Astrocyte (in vitro differentiated cells and primary cell): Measurements from ENCODE around the gene CD53. TPM values are rescaled to one million over a fixed set of nuclear protein-coding genes. Genes with fewer than 3 reads are reported as not detected.

Experiments used
- DNase-seq: peaks from one replicate; pipeline ENCODE4 v3.0.0-alpha.2; 2010; ENCODE audit warnings: low read depth
- FAIRE-seq: peaks from 2 replicates; lab custom pipeline; 2011; peaks lifted over from hg19 to GRCh38; lab: Jason Lieb, UNC
- H2AFZ ChIP-seq: 2 replicates; pipeline ENCODE4 v1.6.0; 2012; ENCODE audit warnings: low read depth, low read length, inconsistent platforms
- H3K27ac ChIP-seq: 2 replicates; pipeline ENCODE4 v1.5.1; 2011; ENCODE audit warnings: low read depth, low read length, inconsistent platforms
- H3K27me3 ChIP-seq: 2 replicates; pipeline ENCODE4 v1.6.0; 2011; ENCODE audit warnings: low read length, inconsistent platforms; ENCODE audit not compliant: insufficient read depth
- H3K36me3 ChIP-seq: 2 replicates; pipeline ENCODE4 v1.5.1; 2011; ENCODE audit warnings: low read length, inconsistent platforms; ENCODE audit not compliant: insufficient read depth
- H3K4me1 ChIP-seq: 2 replicates; pipeline ENCODE4 v1.5.1; 2011; ENCODE audit warnings: low read length, inconsistent platforms; ENCODE audit not compliant: insufficient read depth
- H3K4me2 ChIP-seq: 2 replicates; pipeline ENCODE4 v1.6.0; 2012; ENCODE audit warnings: low read length, inconsistent platforms
- H3K4me3 ChIP-seq: 2 replicates; pipeline ENCODE4 v1.5.1; 2011; ENCODE audit warnings: low read depth, mild to moderate bottlenecking, low read length, inconsistent platforms; ENCODE audit not compliant: insufficient read depth
- H3K79me2 ChIP-seq: 2 replicates; pipeline ENCODE4 v1.6.0; 2012; ENCODE audit warnings: mild to moderate bottlenecking, low read length, inconsistent platforms; ENCODE audit not compliant: insufficient read depth
- H3K9ac ChIP-seq: 2 replicates; pipeline ENCODE4 v1.6.0; 2012; ENCODE audit warnings: mild to moderate bottlenecking, low read length, inconsistent platforms
- H3K9me3 ChIP-seq: 2 replicates; pipeline ENCODE4 v1.5.1; 2012; ENCODE audit warnings: low read depth, mild to moderate bottlenecking, low read length, inconsistent platforms; ENCODE audit not compliant: insufficient read depth
- H4K20me1 ChIP-seq: 2 replicates; pipeline ENCODE4 v1.6.0; 2012; ENCODE audit warnings: low read length, inconsistent platforms; ENCODE audit not compliant: insufficient read depth
- H3K27ac Mint-ChIP-seq: one replicate; pipeline ENCODE4 v1.8.0; 2021; ENCODE audit warnings: mild to moderate bottlenecking, mixed read lengths; ENCODE audit not compliant: unreplicated experiment
- H3K27me3 Mint-ChIP-seq: one replicate; pipeline ENCODE4 v1.8.0; 2021; ENCODE audit warnings: low read depth, mixed read lengths; ENCODE audit not compliant: unreplicated experiment
- H3K36me3 Mint-ChIP-seq: one replicate; pipeline ENCODE4 v1.8.0; 2021; ENCODE audit warnings: low read depth, mixed read lengths; ENCODE audit not compliant: unreplicated experiment
- H3K4me1 Mint-ChIP-seq: one replicate; pipeline ENCODE4 v1.8.0; 2021; ENCODE audit warnings: low read depth, mixed read lengths; ENCODE audit not compliant: unreplicated experiment
- H3K4me3 Mint-ChIP-seq: one replicate; pipeline ENCODE4 v1.8.0; 2021; ENCODE audit warnings: mild to moderate bottlenecking, moderate library complexity, mixed read lengths; ENCODE audit not compliant: unreplicated experiment
- H3K9me3 Mint-ChIP-seq: one replicate; pipeline ENCODE4 v1.8.0; 2021; ENCODE audit warnings: mild to moderate bottlenecking, mixed read lengths; ENCODE audit not compliant: unreplicated experiment
- CTCF ChIP-seq: IDR thresholded peaks from 2 replicates; pipeline ENCODE4 v1.5.1; 2011; ENCODE audit warnings: low read depth, mild to moderate bottlenecking, inconsistent platforms, low read length, moderate library complexity; ENCODE audit not compliant: insufficient read depth
- EZH2 ChIP-seq: IDR thresholded peaks from 2 replicates; pipeline ENCODE4 v1.6.1; 2012; ENCODE audit warnings: mild to moderate bottlenecking, low read length, inconsistent platforms; ENCODE audit not compliant: insufficient read depth
- total RNA-seq: library from RNA; stranded (reverse); gene quantifications from 2 replicates; pipeline ENCODE4 v1.2.1, GENCODE V29; 2021

The CD53 gene
- total RNA-seq, 1 donor from 2014 or later = not detected

- H2AFZ ChIP-seq = no peak overlapping the region
- no peaks in the 10 kb centered on the region for H3K79me2 ChIP-seq
- H4K20me1 ChIP-seq = no peaks in the 10 kb centered on the region
- no peaks in the 10 kb centered on the region for H3K36me3 ChIP-seq
- Mint-ChIP-seq H3K27ac (no peak overlapping the region), H3K9me3 (no peaks in the 10 kb centered on the region), H3K4me1 (no peaks in the 10 kb centered on the region), H3K27me3 (peaks cover 7% of the 10 kb centered on the region), H3K4me3 (no peak overlapping the region), H3K36me3 (no peaks in the 10 kb centered on the region)
- H3K9me3 ChIP-seq = peaks cover 5% of the 10 kb centered on the region
- FAIRE-seq (no peak), DNase-seq (no peak)
- TF ChIP-seq EZH2 (no peak), CTCF (no peak)
- H3K9ac ChIP-seq = no peak overlapping the region
- H3K4me1 ChIP-seq = no peaks in the 10 kb centered on the region
- H3K4me3 ChIP-seq = no peak overlapping the region
- H3K27ac ChIP-seq = no peak overlapping the region
- H3K4me2 ChIP-seq = no peak overlapping the region
- H3K27me3 ChIP-seq = no peaks in the 10 kb centered on the region
Observed at GRCh38 chr1:110870721-110871388, 2.1 kb upstream of the CD53 start.

GRCh38 chr1:110872366-110872744 is 593 bp upstream of the CD53 start:
- FAIRE-seq = no peak

More at GRCh38 chr1:110872366-110872744, 593 bp upstream of the CD53 start:
- Histone ChIP-seq H3K9me3 (peaks cover 5% of the 10 kb centered on the region), H3K4me2 (no peak overlapping the region), H2AFZ (no peak overlapping the region), H4K20me1 (no peaks in the 10 kb centered on the region), H3K79me2 (no peaks in the 10 kb centered on the region), H3K4me3 (no peak overlapping the region), H3K36me3 (no peaks in the 10 kb centered on the region), H3K9ac (no peak overlapping the region), H3K27ac (no peak overlapping the region), H3K27me3 (no peaks in the 10 kb centered on the region), H3K4me1 (no peaks in the 10 kb centered on the region)
- peaks cover 2% of the 10 kb centered on the region for H3K27me3 Mint-ChIP-seq
- DNase-seq = no peak
- no peaks in the 10 kb centered on the region for H3K4me1 Mint-ChIP-seq
- H3K4me3 Mint-ChIP-seq = no peak overlapping the region
- H3K36me3 Mint-ChIP-seq = no peaks in the 10 kb centered on the region
- no peaks in the 10 kb centered on the region for H3K9me3 Mint-ChIP-seq
- H3K27ac Mint-ChIP-seq = no peak overlapping the region
- TF ChIP-seq EZH2 = no peak
- no peak for TF ChIP-seq CTCF
